OCI-LY3 (cell line): ENCODE measurements around the gene CIAPIN1.
"Not testable (repeated sequence)": the region's sequence is repeated elsewhere in the genome, so short reads cannot be mapped to it uniquely, and the experiment has no call there.

Source experiments
- CTCF ChIP-seq: fragments of 200-600, 300-600 bp; sonication (generic); IDR thresholded peaks from 2 replicates; pipeline ENCODE4 v1.5.1; 2014; ENCODE audit warnings: antibody characterized with exemption, low read length, low read depth
- EZH2phosphoT487 ChIP-seq: fragments of 200-600 bp; shearing (Covaris generic); IDR thresholded peaks from 2 replicates; pipeline ENCODE4 v1.6.1; 2018; ENCODE audit warnings: antibody characterized with exemption, mixed run types, low read depth

- TF ChIP-seq CTCF, EZH2phosphoT487: not testable (repeated sequence)
Observed at GRCh38 chr16:57440551-57440950, 6.6 kb downstream of the CIAPIN1 start.
